Measurements from ENCODE around the gene PHACTR4. TPM values are rescaled to one million over a fixed set of nuclear protein-coding genes. Genes with fewer than 3 reads are reported as not detected.

The PHACTR4 gene
- total and polyA plus RNA-seq, 2 of the 8 experiments (the other 6 are each of a cell fraction or from before 2014, with no cell fraction given) = 23.7 to 57.8 TPM

DNA sequence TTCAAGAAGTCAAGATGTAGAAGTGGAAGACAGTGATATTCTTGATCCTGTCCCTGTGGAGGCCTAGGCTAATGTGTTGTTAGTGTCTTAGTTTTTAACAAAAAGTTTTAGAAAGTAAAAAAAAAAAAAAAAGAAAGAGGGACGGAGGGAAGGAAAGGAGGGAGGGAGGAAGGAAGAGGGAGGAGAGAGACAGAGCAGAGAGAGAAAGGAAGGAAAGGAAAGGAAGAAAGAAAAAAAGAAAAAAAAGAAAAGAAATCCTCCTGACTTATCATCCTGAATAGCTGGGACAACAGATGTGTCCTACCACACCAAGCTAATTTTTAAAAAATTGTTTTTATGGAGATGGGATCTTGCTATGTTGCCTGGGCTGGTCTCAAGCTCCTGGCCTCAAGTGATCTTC is 24.6 kb downstream of the PHACTR4 start:
- Histone ChIP-seq H3K9me3 (ENCODE audit: insufficient read depth in 2 of 2, low read depth in 1 of 2, low read length in 1 of 2) (no peaks in the 10 kb centered on the region), H3K4me1 (replicated peaks in 1 of 4; ENCODE audit: control insufficient read depth in 3 of 4, insufficient read depth in 4 of 4, low read length in 3 of 4) (no peaks in the 10 kb centered on the region), H4K8ac (ENCODE audit: extremely low read depth, insufficient read depth, low read length) (no peak overlapping the region), H3K79me1 (ENCODE audit: low read depth, low read length) (peaks cover 3% of the 10 kb centered on the region; the same call in 1 of the 2 replicates), H4K20me1 (replicated peaks in 1 of 2; ENCODE audit: control insufficient read depth in 1 of 2, insufficient read depth in 2 of 2, low read length in 2 of 2) (no peaks in the 10 kb centered on the region), H3K23me2 (ENCODE audit: low read depth, low read length) (no peaks in the 10 kb centered on the region), H2BK120ac (replicated peaks; ENCODE audit: low read depth, low read length) (no peak overlapping the region), H3K9ac (replicated peaks in 1 of 4; ENCODE audit: extremely low read depth in 1 of 4, low read depth in 3 of 4, low read length in 3 of 4) (no peak overlapping the region), H4K5ac (ENCODE audit: insufficient read length, low read depth, low read length) (no peak overlapping the region), H2BK15ac (ENCODE audit: low read length) (no peak overlapping the region), H3K14ac (ENCODE audit: insufficient read length) (no peak overlapping the region), H2AK5ac (ENCODE audit: low read depth, low read length) (no peak overlapping the region), H3K36me3 (ENCODE audit: control insufficient read depth in 2 of 4, insufficient read depth in 4 of 4, low read length in 3 of 4) (peaks cover 0 to 3% (median 0%) of the 10 kb centered on the region in 4 experiments; a peak in 1 of 8 replicates), H3K23ac (ENCODE audit: insufficient read length) (no peak overlapping the region), H3K4me3 (ENCODE audit: extremely low read depth in 1 of 4, insufficient read depth in 2 of 4, low read depth in 3 of 4, low read length in 4 of 4) (no peak overlapping the region), H3K79me2 (ENCODE audit: control insufficient read depth in 1 of 2, insufficient read depth in 2 of 2, low read length in 2 of 2) (peaks cover 0 to 51% of the 10 kb centered on the region in 2 experiments; a peak in 2 of 4 replicates), H3K27me3 (replicated peaks in 1 of 4; ENCODE audit: control insufficient read depth in 3 of 4, extremely low read depth in 1 of 4, insufficient read depth in 3 of 4, low read length in 3 of 4) (no peaks in the 10 kb centered on the region), H4K91ac (replicated peaks; ENCODE audit: insufficient read length, low read length) (no peak overlapping the region), H3K27ac (ENCODE audit: low read depth, low read length) (no peak overlapping the region), H3K56ac (replicated peaks; ENCODE audit: insufficient read length, low read depth, low read length) (no peak overlapping the region), H3K4me2 (ENCODE audit: insufficient read depth in 1 of 2, low read depth in 2 of 2, low read length in 2 of 2) (no peak overlapping the region), H2AFZ (ENCODE audit: low read length) (no peak overlapping the region), H2BK20ac (ENCODE audit: low read length) (no peak overlapping the region), H2BK12ac (ENCODE audit: low read depth, low read length) (no peak overlapping the region), H3K18ac (ENCODE audit: extremely low read depth, low read length) (no peak overlapping the region), H3K4ac (replicated peaks; ENCODE audit: insufficient read length, low read depth, low read length) (no peak overlapping the region), H2BK5ac (ENCODE audit: low read depth, low read length) (no peak overlapping the region)
- ChIA-PET POLR2A (ENCODE audit: partially characterized antibody) (interaction anchor here (0.5 to 2.1 kb wide), 4 partner anchors 21 to 187 kb away, joined by 3 to 7 read pairs (median 4); no protein-coding TSS in a partner anchor), CTCF (ENCODE audit: partially characterized antibody) (interaction anchor here (1.0 kb wide), 1 partner anchor 13 kb away, joined by 3 read pairs; no protein-coding TSS in a partner anchor)
- no peak for TF ChIP-seq RFX5 (IDR thresholded peaks at IDR 0.05; ENCODE audit: borderline replicate concordance, low read depth, low read length)
- TF ChIP-seq CHD1 (IDR thresholded peaks at IDR 0.05; ENCODE audit: low read depth, low read length) = no peak
- TF ChIP-seq CTBP2 (IDR thresholded peaks at IDR 0.05; ENCODE audit: borderline replicate concordance, insufficient read depth, insufficient read length, low read length) = no peak
- DNase-seq (ENCODE audit: low read depth in 1 of 2, low spot score in 2 of 2) = no peak
- 55 to 58% methylated on average over 1 of the region's 1 CpG for WGBS, 2 experiments (ENCODE audit: extremely low coverage in 1 of 2, insufficient coverage in 1 of 2, insufficient read length in 1 of 2, insufficient replicate concordance in 2 of 2, low coverage in 1 of 2, low lambda C conversion rate in 2 of 2, missing lambda C conversion rate in 1 of 2)
- no peak for FAIRE-seq

Measured in H1 (cell line).